ENCODE data around the gene EGFL6.
"Not testable (repeated sequence)": the region's sequence is repeated elsewhere in the genome, so short reads cannot be mapped to it uniquely, and the experiment has no call there.

DNA sequence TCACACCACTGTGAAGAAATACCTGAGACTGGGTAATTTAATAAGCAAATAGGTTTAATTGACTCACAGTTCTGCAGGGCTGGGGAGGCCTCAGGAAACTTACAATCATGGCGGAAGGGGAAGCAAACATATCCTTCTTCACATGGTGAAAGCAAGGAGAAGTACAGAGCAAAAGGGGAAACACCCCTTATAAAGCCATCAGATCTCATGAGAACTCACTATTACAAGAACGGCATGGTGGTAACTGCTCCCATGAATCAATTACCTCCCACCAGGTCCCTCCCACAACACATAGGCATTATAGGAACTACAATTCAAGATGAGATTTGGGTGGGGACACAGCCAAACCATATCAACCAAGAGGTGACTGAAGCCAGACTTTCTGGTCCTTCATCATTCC is 78.9 kb downstream of the EGFL6 start:
- TF ChIP-seq, protein P1, sequence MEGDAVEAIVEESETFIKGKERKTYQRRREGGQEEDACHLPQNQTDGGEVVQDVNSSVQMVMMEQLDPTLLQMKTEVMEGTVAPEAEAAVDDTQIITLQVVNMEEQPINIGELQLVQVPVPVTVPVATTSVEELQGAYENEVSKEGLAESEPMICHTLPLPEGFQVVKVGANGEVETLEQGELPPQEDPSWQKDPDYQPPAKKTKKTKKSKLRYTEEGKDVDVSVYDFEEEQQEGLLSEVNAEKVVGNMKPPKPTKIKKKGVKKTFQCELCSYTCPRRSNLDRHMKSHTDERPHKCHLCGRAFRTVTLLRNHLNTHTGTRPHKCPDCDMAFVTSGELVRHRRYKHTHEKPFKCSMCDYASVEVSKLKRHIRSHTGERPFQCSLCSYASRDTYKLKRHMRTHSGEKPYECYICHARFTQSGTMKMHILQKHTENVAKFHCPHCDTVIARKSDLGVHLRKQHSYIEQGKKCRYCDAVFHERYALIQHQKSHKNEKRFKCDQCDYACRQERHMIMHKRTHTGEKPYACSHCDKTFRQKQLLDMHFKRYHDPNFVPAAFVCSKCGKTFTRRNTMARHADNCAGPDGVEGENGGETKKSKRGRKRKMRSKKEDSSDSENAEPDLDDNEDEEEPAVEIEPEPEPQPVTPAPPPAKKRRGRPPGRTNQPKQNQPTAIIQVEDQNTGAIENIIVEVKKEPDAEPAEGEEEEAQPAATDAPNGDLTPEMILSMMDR (optimal IDR thresholded peaks at IDR 0.05 in 1 of 3, IDR thresholded peaks at IDR 0.05 in 1 of 3, conservative IDR thresholded peaks at IDR 0.05 in 1 of 3; ENCODE audit: extremely low read depth in 1 of 3, insufficient read depth in 2 of 3, low read length in 3 of 3), result not testable (repeated sequence)
- TF ChIP-seq EZH2 (IDR thresholded peaks at IDR 0.05; ENCODE audit: low read length), result not testable (repeated sequence)

All from keratinocyte (primary cell).